Astrocyte (in vitro differentiated cells and primary cell): ENCODE measurements around the gene TCP11L1. TPM values are rescaled to one million over a fixed set of nuclear protein-coding genes. Genes with fewer than 3 reads are reported as not detected.
"Not testable (repeated sequence)": the region's sequence is repeated elsewhere in the genome, so short reads cannot be mapped to it uniquely, and the experiment has no call there.

Source experiments
- DNase-seq: peaks from one replicate; pipeline ENCODE4 v3.0.0-alpha.2; 2010; ENCODE audit warnings: low read depth
- FAIRE-seq: peaks from 2 replicates; lab custom pipeline; 2011; peaks lifted over from hg19 to GRCh38; lab: Jason Lieb, UNC
- H2AFZ ChIP-seq: 2 replicates; pipeline ENCODE4 v1.6.0; 2012; ENCODE audit warnings: low read depth, low read length, inconsistent platforms
- H3K27ac ChIP-seq: 2 replicates; pipeline ENCODE4 v1.5.1; 2011; ENCODE audit warnings: low read depth, low read length, inconsistent platforms
- H3K27me3 ChIP-seq: 2 replicates; pipeline ENCODE4 v1.6.0; 2011; ENCODE audit warnings: low read length, inconsistent platforms; ENCODE audit not compliant: insufficient read depth
- H3K36me3 ChIP-seq: 2 replicates; pipeline ENCODE4 v1.5.1; 2011; ENCODE audit warnings: low read length, inconsistent platforms; ENCODE audit not compliant: insufficient read depth
- H3K4me1 ChIP-seq: 2 replicates; pipeline ENCODE4 v1.5.1; 2011; ENCODE audit warnings: low read length, inconsistent platforms; ENCODE audit not compliant: insufficient read depth
- H3K4me2 ChIP-seq: 2 replicates; pipeline ENCODE4 v1.6.0; 2012; ENCODE audit warnings: low read length, inconsistent platforms
- H3K4me3 ChIP-seq: 2 replicates; pipeline ENCODE4 v1.5.1; 2011; ENCODE audit warnings: low read depth, mild to moderate bottlenecking, low read length, inconsistent platforms; ENCODE audit not compliant: insufficient read depth
- H3K79me2 ChIP-seq: 2 replicates; pipeline ENCODE4 v1.6.0; 2012; ENCODE audit warnings: mild to moderate bottlenecking, low read length, inconsistent platforms; ENCODE audit not compliant: insufficient read depth
- H3K9ac ChIP-seq: 2 replicates; pipeline ENCODE4 v1.6.0; 2012; ENCODE audit warnings: mild to moderate bottlenecking, low read length, inconsistent platforms
- H3K9me3 ChIP-seq: 2 replicates; pipeline ENCODE4 v1.5.1; 2012; ENCODE audit warnings: low read depth, mild to moderate bottlenecking, low read length, inconsistent platforms; ENCODE audit not compliant: insufficient read depth
- H4K20me1 ChIP-seq: 2 replicates; pipeline ENCODE4 v1.6.0; 2012; ENCODE audit warnings: low read length, inconsistent platforms; ENCODE audit not compliant: insufficient read depth
- H3K27ac Mint-ChIP-seq: one replicate; pipeline ENCODE4 v1.8.0; 2021; ENCODE audit warnings: mild to moderate bottlenecking, mixed read lengths; ENCODE audit not compliant: unreplicated experiment
- H3K27me3 Mint-ChIP-seq: one replicate; pipeline ENCODE4 v1.8.0; 2021; ENCODE audit warnings: low read depth, mixed read lengths; ENCODE audit not compliant: unreplicated experiment
- H3K36me3 Mint-ChIP-seq: one replicate; pipeline ENCODE4 v1.8.0; 2021; ENCODE audit warnings: low read depth, mixed read lengths; ENCODE audit not compliant: unreplicated experiment
- H3K4me1 Mint-ChIP-seq: one replicate; pipeline ENCODE4 v1.8.0; 2021; ENCODE audit warnings: low read depth, mixed read lengths; ENCODE audit not compliant: unreplicated experiment
- H3K4me3 Mint-ChIP-seq: one replicate; pipeline ENCODE4 v1.8.0; 2021; ENCODE audit warnings: mild to moderate bottlenecking, moderate library complexity, mixed read lengths; ENCODE audit not compliant: unreplicated experiment
- H3K9me3 Mint-ChIP-seq: one replicate; pipeline ENCODE4 v1.8.0; 2021; ENCODE audit warnings: mild to moderate bottlenecking, mixed read lengths; ENCODE audit not compliant: unreplicated experiment
- EZH2 ChIP-seq: IDR thresholded peaks from 2 replicates; pipeline ENCODE4 v1.6.1; 2012; ENCODE audit warnings: mild to moderate bottlenecking, low read length, inconsistent platforms; ENCODE audit not compliant: insufficient read depth
- total RNA-seq: library from RNA; stranded (reverse); gene quantifications from 2 replicates; pipeline ENCODE4 v1.2.1, GENCODE V29; 2021
- TF ChIP-seq, protein P1 (sequence below): IDR thresholded peaks from 2 replicates; pipeline ENCODE4 v1.5.1; 2011; ENCODE audit warnings: low read depth, mild to moderate bottlenecking, inconsistent platforms, low read length, moderate library complexity; ENCODE audit not compliant: insufficient read depth

Gene TCP11L1
- total RNA-seq, 1 donor from 2014 or later, result 28.8 TPM

GRCh38 chr11:33045551-33046255 lies 6.3 kb downstream of the TCP11L1 start:
- H3K4me3 ChIP-seq, result no peak overlapping the region
- TF ChIP-seq, protein P1, sequence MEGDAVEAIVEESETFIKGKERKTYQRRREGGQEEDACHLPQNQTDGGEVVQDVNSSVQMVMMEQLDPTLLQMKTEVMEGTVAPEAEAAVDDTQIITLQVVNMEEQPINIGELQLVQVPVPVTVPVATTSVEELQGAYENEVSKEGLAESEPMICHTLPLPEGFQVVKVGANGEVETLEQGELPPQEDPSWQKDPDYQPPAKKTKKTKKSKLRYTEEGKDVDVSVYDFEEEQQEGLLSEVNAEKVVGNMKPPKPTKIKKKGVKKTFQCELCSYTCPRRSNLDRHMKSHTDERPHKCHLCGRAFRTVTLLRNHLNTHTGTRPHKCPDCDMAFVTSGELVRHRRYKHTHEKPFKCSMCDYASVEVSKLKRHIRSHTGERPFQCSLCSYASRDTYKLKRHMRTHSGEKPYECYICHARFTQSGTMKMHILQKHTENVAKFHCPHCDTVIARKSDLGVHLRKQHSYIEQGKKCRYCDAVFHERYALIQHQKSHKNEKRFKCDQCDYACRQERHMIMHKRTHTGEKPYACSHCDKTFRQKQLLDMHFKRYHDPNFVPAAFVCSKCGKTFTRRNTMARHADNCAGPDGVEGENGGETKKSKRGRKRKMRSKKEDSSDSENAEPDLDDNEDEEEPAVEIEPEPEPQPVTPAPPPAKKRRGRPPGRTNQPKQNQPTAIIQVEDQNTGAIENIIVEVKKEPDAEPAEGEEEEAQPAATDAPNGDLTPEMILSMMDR, result no peak
- no peak for TF ChIP-seq EZH2
- no peak overlapping the region for H2AFZ ChIP-seq
- peaks cover 14% of the 10 kb centered on the region for H3K79me2 ChIP-seq
- H3K36me3 Mint-ChIP-seq, result peaks cover 25% of the 10 kb centered on the region
- H3K27me3 ChIP-seq, result no peaks in the 10 kb centered on the region
- peak; percentile 56 for DNase-seq
- H3K4me1 Mint-ChIP-seq, result peaks cover 8% of the 10 kb centered on the region
- no peak overlapping the region for H3K4me3 Mint-ChIP-seq
- no peaks in the 10 kb centered on the region for H3K27me3 Mint-ChIP-seq
- H3K27ac ChIP-seq, result no peak overlapping the region
- FAIRE-seq, result no peak
- H3K4me2 ChIP-seq, result no peak overlapping the region
- H3K9me3 ChIP-seq, result no peaks in the 10 kb centered on the region
- H3K9me3 Mint-ChIP-seq, result peaks cover 5% of the 10 kb centered on the region
- no peak overlapping the region for H3K9ac ChIP-seq
- peaks cover 17% of the 10 kb centered on the region for H3K4me1 ChIP-seq
- peaks cover 12% of the 10 kb centered on the region for H3K36me3 ChIP-seq
- no peaks in the 10 kb centered on the region for H4K20me1 ChIP-seq
- no peak overlapping the region for H3K27ac Mint-ChIP-seq

DNA sequence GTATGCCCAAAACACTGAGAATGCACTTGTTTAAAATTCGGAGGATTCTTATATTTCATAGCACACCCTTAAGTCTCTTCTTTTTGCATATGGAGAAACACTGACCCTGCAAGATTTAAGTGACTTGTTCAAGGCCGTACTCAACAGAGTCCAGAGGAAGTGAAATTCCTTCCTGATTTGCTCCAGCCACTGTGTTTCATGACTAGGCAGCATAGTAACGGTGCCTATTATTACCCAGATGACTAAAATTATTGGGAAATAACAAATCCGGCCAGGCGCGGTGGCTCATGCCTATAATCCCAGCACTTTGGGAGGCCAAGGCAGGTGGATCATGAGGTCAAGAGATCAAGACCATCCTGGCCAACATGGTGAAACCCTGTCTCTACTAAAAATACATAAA lies 9.3 kb downstream of the TCP11L1 start:
- not testable (repeated sequence) for H3K9ac ChIP-seq, H3K4me2 ChIP-seq, DNase-seq, H3K27me3 ChIP-seq, H3K27me3 Mint-ChIP-seq, H2AFZ ChIP-seq, H3K9me3 Mint-ChIP-seq, H3K79me2 ChIP-seq, H3K27ac ChIP-seq, H3K27ac Mint-ChIP-seq, H3K4me3 ChIP-seq, FAIRE-seq, H3K9me3 ChIP-seq, H4K20me1 ChIP-seq, H3K4me3 Mint-ChIP-seq, H3K4me1 Mint-ChIP-seq
- peaks cover 27% of the 10 kb centered on the region for H3K36me3 Mint-ChIP-seq
- Histone ChIP-seq H3K36me3 (peaks cover 12% of the 10 kb centered on the region), H3K4me1 (peaks cover 10% of the 10 kb centered on the region)

DNA sequence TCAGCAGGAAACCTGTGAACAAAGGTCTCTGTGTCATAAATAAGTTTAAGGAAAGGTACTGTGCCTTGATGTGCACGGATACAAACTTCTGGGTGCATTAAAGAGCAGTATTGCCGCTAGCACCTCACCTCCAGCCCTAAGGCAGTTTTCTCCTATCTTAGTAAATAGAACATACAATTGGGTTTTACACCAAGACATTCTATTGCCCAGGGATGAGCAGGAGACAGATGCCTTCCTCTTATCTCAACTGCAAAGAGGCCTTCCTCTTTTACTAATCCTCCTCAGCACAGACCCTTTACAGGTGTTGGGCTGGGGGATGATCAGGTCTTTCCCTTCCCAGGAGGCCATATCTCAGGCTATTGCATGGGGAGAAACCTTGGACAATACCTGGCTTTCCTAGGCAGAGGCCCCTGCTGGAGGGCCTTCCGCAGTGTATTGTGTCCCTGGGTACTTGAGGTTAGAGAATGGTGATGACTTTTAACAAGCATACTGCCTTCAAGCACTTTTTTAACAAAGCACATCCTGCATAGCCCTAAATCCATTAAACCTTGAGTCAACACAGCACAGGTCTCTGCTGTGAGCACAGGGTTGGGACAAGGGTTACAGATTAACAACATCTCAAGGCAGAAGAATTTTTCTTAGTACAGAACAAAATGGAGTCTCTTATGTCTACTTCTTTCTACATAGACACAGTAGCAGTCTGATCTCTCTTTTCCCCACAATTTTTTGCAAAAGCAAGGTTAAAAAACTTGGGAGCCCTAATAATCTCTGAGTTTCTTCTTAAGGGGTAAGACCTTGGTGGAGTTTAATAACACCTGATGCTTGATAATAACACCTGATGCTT lies 10.4 kb downstream of the TCP11L1 start:
- H3K4me2 ChIP-seq, H3K9ac ChIP-seq: not testable (repeated sequence)
- peaks cover 20% of the 10 kb centered on the region for H3K36me3 Mint-ChIP-seq

More for the DNA sequence above, 10.4 kb downstream of the TCP11L1 start:
- not testable (repeated sequence) for H3K4me3 ChIP-seq, H3K27me3 Mint-ChIP-seq, H3K27ac ChIP-seq, DNase-seq, H4K20me1 ChIP-seq, H2AFZ ChIP-seq, H3K27me3 ChIP-seq, H3K79me2 ChIP-seq, FAIRE-seq, H3K9me3 ChIP-seq, H3K4me3 Mint-ChIP-seq, H3K9me3 Mint-ChIP-seq, H3K4me1 ChIP-seq, H3K4me1 Mint-ChIP-seq
- peak overlapping the region; percentile 6 for H3K27ac Mint-ChIP-seq
- peaks cover 12% of the 10 kb centered on the region for H3K36me3 ChIP-seq
